ENCODE measurements around the gene FOXA2. TPM values are rescaled to one million over a fixed set of nuclear protein-coding genes. Genes with fewer than 3 reads are reported as not detected.
A peak's percentile ranks its signal among the peaks of the same experiment; 100 is the strongest.

FOXA2 gene
- total and polyA plus RNA-seq, 2 of the 13 experiments (the other 11 are each of a cell fraction or from before 2014, with no cell fraction given): 8.8 to 12.2 TPM

GRCh38 chr20:22586645-22587310, 2.4 kb upstream of the FOXA2 start (continued):
- no peak; the same call in 1 of the 2 replicates for TF ChIP-seq MEIS2 (CRISPR knock-in tag; IDR thresholded peaks at IDR 0.05)
- no peak for TF ChIP-seq SETDB1 (CRISPR knock-in tag; IDR thresholded peaks at IDR 0.05; ENCODE audit: borderline replicate concordance)
- no peak for TF ChIP-seq ZNF674 (CRISPR knock-in tag; IDR thresholded peaks at IDR 0.05; ENCODE audit: low read depth)
- TF ChIP-seq ZMAT3 (CRISPR knock-in tag; conservative IDR thresholded peaks at IDR 0.05): no peak; the same call in 1 of the 2 replicates
- peak; percentile 65; the same call in 1 of the 2 replicates for TF ChIP-seq ELF3 (CRISPR knock-in tag; IDR thresholded peaks at IDR 0.05)
- no peak for TF ChIP-seq IRF1 (CRISPR knock-in tag; IDR thresholded peaks at IDR 0.05; ENCODE audit: low read depth)
- TF ChIP-seq, protein P1, sequence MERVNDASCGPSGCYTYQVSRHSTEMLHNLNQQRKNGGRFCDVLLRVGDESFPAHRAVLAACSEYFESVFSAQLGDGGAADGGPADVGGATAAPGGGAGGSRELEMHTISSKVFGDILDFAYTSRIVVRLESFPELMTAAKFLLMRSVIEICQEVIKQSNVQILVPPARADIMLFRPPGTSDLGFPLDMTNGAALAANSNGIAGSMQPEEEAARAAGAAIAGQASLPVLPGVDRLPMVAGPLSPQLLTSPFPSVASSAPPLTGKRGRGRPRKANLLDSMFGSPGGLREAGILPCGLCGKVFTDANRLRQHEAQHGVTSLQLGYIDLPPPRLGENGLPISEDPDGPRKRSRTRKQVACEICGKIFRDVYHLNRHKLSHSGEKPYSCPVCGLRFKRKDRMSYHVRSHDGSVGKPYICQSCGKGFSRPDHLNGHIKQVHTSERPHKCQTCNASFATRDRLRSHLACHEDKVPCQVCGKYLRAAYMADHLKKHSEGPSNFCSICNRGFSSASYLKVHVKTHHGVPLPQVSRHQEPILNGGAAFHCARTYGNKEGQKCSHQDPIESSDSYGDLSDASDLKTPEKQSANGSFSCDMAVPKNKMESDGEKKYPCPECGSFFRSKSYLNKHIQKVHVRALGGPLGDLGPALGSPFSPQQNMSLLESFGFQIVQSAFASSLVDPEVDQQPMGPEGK (CRISPR knock-in tag; IDR thresholded peaks at IDR 0.05): peak; percentile 91
- TF ChIP-seq FOXA3 (CRISPR knock-in tag; IDR thresholded peaks at IDR 0.05): peak; percentile 47; the same call in 1 of the 2 replicates
- peak; percentile 39; the same call in 1 of the 2 replicates for TF ChIP-seq ZNF770 (CRISPR knock-in tag; IDR thresholded peaks at IDR 0.05)
- peak; percentile 59 for TF ChIP-seq HMG20A (CRISPR knock-in tag; IDR thresholded peaks at IDR 0.05; ENCODE audit: borderline replicate concordance)
- peak; percentile 19; the same call in 1 of the 2 replicates for TF ChIP-seq SP5 (CRISPR knock-in tag; IDR thresholded peaks at IDR 0.05; ENCODE audit: borderline replicate concordance, low read depth)
- TF ChIP-seq, protein P2, sequence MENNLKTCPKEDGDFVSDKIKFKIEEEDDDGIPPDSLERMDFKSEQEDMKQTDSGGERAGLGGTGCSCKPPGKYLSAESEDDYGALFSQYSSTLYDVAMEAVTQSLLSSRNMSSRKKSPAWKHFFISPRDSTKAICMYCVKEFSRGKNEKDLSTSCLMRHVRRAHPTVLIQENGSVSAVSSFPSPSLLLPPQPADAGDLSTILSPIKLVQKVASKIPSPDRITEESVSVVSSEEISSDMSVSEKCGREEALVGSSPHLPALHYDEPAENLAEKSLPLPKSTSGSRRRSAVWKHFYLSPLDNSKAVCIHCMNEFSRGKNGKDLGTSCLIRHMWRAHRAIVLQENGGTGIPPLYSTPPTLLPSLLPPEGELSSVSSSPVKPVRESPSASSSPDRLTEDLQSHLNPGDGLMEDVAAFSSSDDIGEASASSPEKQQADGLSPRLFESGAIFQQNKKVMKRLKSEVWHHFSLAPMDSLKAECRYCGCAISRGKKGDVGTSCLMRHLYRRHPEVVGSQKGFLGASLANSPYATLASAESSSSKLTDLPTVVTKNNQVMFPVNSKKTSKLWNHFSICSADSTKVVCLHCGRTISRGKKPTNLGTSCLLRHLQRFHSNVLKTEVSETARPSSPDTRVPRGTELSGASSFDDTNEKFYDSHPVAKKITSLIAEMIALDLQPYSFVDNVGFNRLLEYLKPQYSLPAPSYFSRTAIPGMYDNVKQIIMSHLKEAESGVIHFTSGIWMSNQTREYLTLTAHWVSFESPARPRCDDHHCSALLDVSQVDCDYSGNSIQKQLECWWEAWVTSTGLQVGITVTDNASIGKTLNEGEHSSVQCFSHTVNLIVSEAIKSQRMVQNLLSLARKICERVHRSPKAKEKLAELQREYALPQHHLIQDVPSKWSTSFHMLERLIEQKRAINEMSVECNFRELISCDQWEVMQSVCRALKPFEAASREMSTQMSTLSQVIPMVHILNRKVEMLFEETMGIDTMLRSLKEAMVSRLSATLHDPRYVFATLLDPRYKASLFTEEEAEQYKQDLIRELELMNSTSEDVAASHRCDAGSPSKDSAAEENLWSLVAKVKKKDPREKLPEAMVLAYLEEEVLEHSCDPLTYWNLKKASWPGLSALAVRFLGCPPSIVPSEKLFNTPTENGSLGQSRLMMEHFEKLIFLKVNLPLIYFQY (CRISPR knock-in tag; IDR thresholded peaks at IDR 0.05; ENCODE audit: borderline replicate concordance): peak; percentile 85
- no peak for TF ChIP-seq ZNF282 (IDR thresholded peaks at IDR 0.05; ENCODE audit: partially characterized antibody)
- peak; percentile 6 for TF ChIP-seq ZFP36 (IDR thresholded peaks at IDR 0.05; ENCODE audit: borderline replicate concordance, low read depth, low read length, partially characterized antibody)
- TF ChIP-seq SOX6 (IDR thresholded peaks at IDR 0.05): no peak
- peak; percentile 71 for TF ChIP-seq SOX6 (CRISPR knock-in tag; IDR thresholded peaks at IDR 0.05)
- TF ChIP-seq SIX1 (CRISPR knock-in tag; IDR thresholded peaks at IDR 0.05; ENCODE audit: borderline replicate concordance): no peak; the same call in 1 of the 2 replicates
- TF ChIP-seq ZBTB3 (CRISPR knock-in tag; IDR thresholded peaks at IDR 0.05; ENCODE audit: borderline replicate concordance, low read depth): no peak
- peak; percentile 13 for TF ChIP-seq TEAD3 (CRISPR knock-in tag; optimal IDR thresholded peaks at IDR 0.05; ENCODE audit: borderline replicate concordance)
- TF ChIP-seq, protein P3, sequence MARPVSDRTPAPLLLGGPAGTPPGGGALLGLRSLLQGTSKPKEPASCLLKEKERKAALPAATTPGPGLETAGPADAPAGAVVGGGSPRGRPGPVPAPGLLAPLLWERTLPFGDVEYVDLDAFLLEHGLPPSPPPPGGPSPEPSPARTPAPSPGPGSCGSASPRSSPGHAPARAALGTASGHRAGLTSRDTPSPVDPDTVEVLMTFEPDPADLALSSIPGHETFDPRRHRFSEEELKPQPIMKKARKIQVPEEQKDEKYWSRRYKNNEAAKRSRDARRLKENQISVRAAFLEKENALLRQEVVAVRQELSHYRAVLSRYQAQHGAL (CRISPR knock-in tag; IDR thresholded peaks at IDR 0.05; ENCODE audit: not compliant biosample characterization): peak; percentile 54
